ENCODE measurements around the gene CELF2.

CELF2 gene

GRCh38 chr10:11212288-11213085 lies 194.8 kb downstream of the CELF2 start:
- Histone ChIP-seq H3K4me3 (ENCODE audit: low read length) (no peak overlapping the region), H2AFZ (ENCODE audit: low read depth, low read length) (no peak overlapping the region), H3K4me1 (ENCODE audit: insufficient read depth, low read length) (peaks cover 21% of the 10 kb centered on the region), H3K36me3 (ENCODE audit: insufficient read depth, low read length) (peaks cover 3% of the 10 kb centered on the region), H3K9me3 (ENCODE audit: low read length) (no peaks in the 10 kb centered on the region), H3K27me3 (ENCODE audit: insufficient read depth, low read length) (no peaks in the 10 kb centered on the region)

GRCh38 chr10:11213137-11213536 lies 195.5 kb downstream of the CELF2 start:
- peaks cover 23% of the 10 kb centered on the region for H3K4me1 ChIP-seq (ENCODE audit: insufficient read depth, low read length)
- H3K4me3 ChIP-seq (ENCODE audit: low read length): no peak overlapping the region
- H2AFZ ChIP-seq (ENCODE audit: low read depth, low read length): no peak overlapping the region
- H3K27me3 ChIP-seq (ENCODE audit: insufficient read depth, low read length): no peaks in the 10 kb centered on the region
- H3K36me3 ChIP-seq (ENCODE audit: insufficient read depth, low read length): peaks cover 3% of the 10 kb centered on the region
- no peaks in the 10 kb centered on the region for H3K9me3 ChIP-seq (ENCODE audit: low read length)

GRCh38 chr10:11214407-11214806 lies 196.7 kb downstream of the CELF2 start:
- Histone ChIP-seq H3K4me3 (ENCODE audit: low read length) (no peak overlapping the region), H3K27me3 (ENCODE audit: insufficient read depth, low read length) (no peaks in the 10 kb centered on the region), H2AFZ (ENCODE audit: low read depth, low read length) (no peak overlapping the region), H3K36me3 (ENCODE audit: insufficient read depth, low read length) (peaks cover 3% of the 10 kb centered on the region), H3K4me1 (ENCODE audit: insufficient read depth, low read length) (peaks cover 17% of the 10 kb centered on the region), H3K9me3 (ENCODE audit: low read length) (no peaks in the 10 kb centered on the region)

DNA sequence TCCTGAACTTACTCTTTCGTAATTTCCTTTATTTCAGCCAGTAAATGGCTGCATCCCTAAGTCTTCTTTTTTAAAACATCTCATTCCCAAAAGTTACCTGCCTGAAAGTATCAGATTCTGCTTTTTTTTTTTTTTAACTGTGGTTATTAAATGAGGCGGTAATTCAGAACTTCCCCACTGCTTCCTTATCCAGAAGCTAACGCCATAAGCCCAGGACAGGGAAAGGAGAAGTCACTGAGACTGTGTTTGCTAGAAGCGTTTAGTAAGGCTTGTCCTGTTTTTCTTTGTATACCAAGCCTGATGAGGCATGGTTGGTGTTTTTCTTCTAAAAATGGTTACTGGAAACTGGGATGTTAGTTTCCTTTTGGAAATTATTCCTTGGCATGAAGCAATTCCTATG lies 197.8 kb downstream of the CELF2 start:
- Histone ChIP-seq H3K9me3 (ENCODE audit: low read length) (no peaks in the 10 kb centered on the region), H3K36me3 (ENCODE audit: insufficient read depth, low read length) (peaks cover 3% of the 10 kb centered on the region), H3K27me3 (ENCODE audit: insufficient read depth, low read length) (no peaks in the 10 kb centered on the region), H3K4me1 (ENCODE audit: insufficient read depth, low read length) (peaks cover 10% of the 10 kb centered on the region), H3K4me3 (ENCODE audit: low read length) (no peak overlapping the region), H2AFZ (ENCODE audit: low read depth, low read length) (no peak overlapping the region)

- Histone ChIP-seq H3K4me1 (ENCODE audit: insufficient read depth, low read length) (peaks cover 7% of the 10 kb centered on the region), H3K9me3 (ENCODE audit: low read length) (no peaks in the 10 kb centered on the region), H3K36me3 (ENCODE audit: insufficient read depth, low read length) (peaks cover 3% of the 10 kb centered on the region), H3K27me3 (ENCODE audit: insufficient read depth, low read length) (no peaks in the 10 kb centered on the region), H3K4me3 (ENCODE audit: low read length) (no peak overlapping the region), H2AFZ (ENCODE audit: low read depth, low read length) (no peak overlapping the region)
These were observed 199.8 kb downstream of the CELF2 start for GRCh38 chr10:11217521-11217920.

DNA sequence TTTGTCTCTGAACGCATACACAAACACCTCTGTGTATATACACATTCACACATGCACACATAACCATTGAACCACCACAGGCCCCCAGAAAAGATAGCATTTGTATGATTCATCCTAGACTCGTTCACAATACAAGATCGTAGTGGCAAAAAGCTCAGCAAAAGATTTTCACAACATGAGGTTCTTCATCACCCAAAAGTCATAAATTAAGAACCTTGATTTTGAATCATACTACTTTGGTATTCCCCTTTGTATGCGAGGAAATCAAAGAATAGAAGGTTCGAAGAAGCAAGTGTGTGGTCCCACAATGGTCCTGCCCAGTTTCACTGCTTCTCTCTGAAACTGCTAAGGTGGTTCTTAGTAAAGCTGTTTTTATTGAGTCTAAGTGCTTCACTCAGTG lies 200.7 kb downstream of the CELF2 start:
- Histone ChIP-seq H3K4me3 (ENCODE audit: low read length) (no peak overlapping the region), H3K9me3 (ENCODE audit: low read length) (no peaks in the 10 kb centered on the region), H3K4me1 (ENCODE audit: insufficient read depth, low read length) (peaks cover 7% of the 10 kb centered on the region), H3K27me3 (ENCODE audit: insufficient read depth, low read length) (no peaks in the 10 kb centered on the region), H2AFZ (ENCODE audit: low read depth, low read length) (no peak overlapping the region), H3K36me3 (ENCODE audit: insufficient read depth, low read length) (peaks cover 3% of the 10 kb centered on the region)

DNA sequence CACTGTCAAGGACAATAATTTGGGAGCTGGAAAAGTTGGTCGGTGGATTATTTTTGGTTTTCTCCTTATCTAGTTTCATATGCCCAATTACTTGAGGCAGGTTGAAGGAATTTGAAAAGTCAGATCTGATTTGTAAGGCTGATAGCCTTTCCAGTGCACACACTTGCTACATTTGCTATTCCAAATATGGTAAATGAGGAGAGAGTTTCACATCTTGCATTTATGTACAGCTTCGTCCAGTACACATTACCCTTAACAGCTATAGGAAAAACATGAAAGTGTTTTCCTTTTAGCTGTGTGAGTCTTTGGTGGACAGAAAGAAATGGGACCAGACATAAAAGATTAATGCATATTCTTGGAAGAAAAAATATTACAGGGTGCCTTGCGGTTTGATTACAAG lies 201.8 kb downstream of the CELF2 start:
- Histone ChIP-seq H3K36me3 (ENCODE audit: insufficient read depth, low read length) (no peaks in the 10 kb centered on the region), H3K27me3 (ENCODE audit: insufficient read depth, low read length) (no peaks in the 10 kb centered on the region), H2AFZ (ENCODE audit: low read depth, low read length) (no peak overlapping the region), H3K4me1 (ENCODE audit: insufficient read depth, low read length) (peaks cover 7% of the 10 kb centered on the region), H3K4me3 (ENCODE audit: low read length) (no peak overlapping the region), H3K9me3 (ENCODE audit: low read length) (no peaks in the 10 kb centered on the region)

GRCh38 chr10:11223081-11223480 lies 205.4 kb downstream of the CELF2 start:
- Histone ChIP-seq H3K4me1 (ENCODE audit: insufficient read depth, low read length) (peaks cover 7% of the 10 kb centered on the region), H3K36me3 (ENCODE audit: insufficient read depth, low read length) (peaks cover 13% of the 10 kb centered on the region), H3K27me3 (ENCODE audit: insufficient read depth, low read length) (no peaks in the 10 kb centered on the region), H3K4me3 (ENCODE audit: low read length) (no peak overlapping the region), H2AFZ (ENCODE audit: low read depth, low read length) (no peak overlapping the region), H3K9me3 (ENCODE audit: low read length) (no peaks in the 10 kb centered on the region)

GRCh38 chr10:11223507-11224140 lies 206.0 kb downstream of the CELF2 start:
- peaks cover 13% of the 10 kb centered on the region for H3K36me3 ChIP-seq (ENCODE audit: insufficient read depth, low read length)
- no peaks in the 10 kb centered on the region for H3K27me3 ChIP-seq (ENCODE audit: insufficient read depth, low read length)
- H3K4me3 ChIP-seq (ENCODE audit: low read length): no peak overlapping the region
- H3K9me3 ChIP-seq (ENCODE audit: low read length): no peaks in the 10 kb centered on the region
- no peak overlapping the region for H2AFZ ChIP-seq (ENCODE audit: low read depth, low read length)
- H3K4me1 ChIP-seq (ENCODE audit: insufficient read depth, low read length): peaks cover 7% of the 10 kb centered on the region

DNA sequence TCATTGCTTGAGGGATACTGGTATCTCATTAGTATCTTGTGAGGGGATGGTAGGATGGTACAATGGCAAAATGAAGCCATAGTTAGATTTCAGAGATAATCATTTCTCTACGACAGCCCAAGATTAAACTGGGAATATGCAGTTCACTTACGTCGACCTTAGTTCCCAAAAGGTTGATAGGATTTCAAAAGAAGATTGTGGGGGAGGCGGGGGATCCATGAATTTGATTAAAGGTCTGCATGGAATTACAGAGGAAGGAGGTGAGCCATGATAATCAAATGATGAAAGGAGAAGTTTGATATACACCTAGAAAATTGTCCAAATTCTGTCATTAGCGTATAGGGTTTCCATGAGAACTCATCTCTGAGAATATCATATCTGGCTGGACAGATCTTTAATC lies 206.6 kb downstream of the CELF2 start:
- H3K4me1 ChIP-seq (ENCODE audit: insufficient read depth, low read length): peaks cover 7% of the 10 kb centered on the region

GRCh38 chr10:11224792-11225416 lies 207.2 kb downstream of the CELF2 start:
- peaks cover 13% of the 10 kb centered on the region for H3K36me3 ChIP-seq (ENCODE audit: insufficient read depth, low read length)
- no peaks in the 10 kb centered on the region for H3K27me3 ChIP-seq (ENCODE audit: insufficient read depth, low read length)
- H3K4me1 ChIP-seq (ENCODE audit: insufficient read depth, low read length): peaks cover 7% of the 10 kb centered on the region
- no peaks in the 10 kb centered on the region for H3K9me3 ChIP-seq (ENCODE audit: low read length)
- no peak overlapping the region for H2AFZ ChIP-seq (ENCODE audit: low read depth, low read length)
- no peak overlapping the region for H3K4me3 ChIP-seq (ENCODE audit: low read length)

More for the DNA sequence above, 206.6 kb downstream of the CELF2 start:
- no peaks in the 10 kb centered on the region for H3K27me3 ChIP-seq (ENCODE audit: insufficient read depth, low read length)
- peaks cover 13% of the 10 kb centered on the region for H3K36me3 ChIP-seq (ENCODE audit: insufficient read depth, low read length)
- no peak overlapping the region for H3K4me3 ChIP-seq (ENCODE audit: low read length)
- no peaks in the 10 kb centered on the region for H3K9me3 ChIP-seq (ENCODE audit: low read length)
- H2AFZ ChIP-seq (ENCODE audit: low read depth, low read length): no peak overlapping the region

- H2AFZ ChIP-seq (ENCODE audit: low read depth, low read length): no peak overlapping the region
- H3K36me3 ChIP-seq (ENCODE audit: insufficient read depth, low read length): peaks cover 13% of the 10 kb centered on the region
- H3K9me3 ChIP-seq (ENCODE audit: low read length): no peaks in the 10 kb centered on the region
- H3K4me1 ChIP-seq (ENCODE audit: insufficient read depth, low read length): peaks cover 7% of the 10 kb centered on the region
- H3K27me3 ChIP-seq (ENCODE audit: insufficient read depth, low read length): no peaks in the 10 kb centered on the region
- no peak overlapping the region for H3K4me3 ChIP-seq (ENCODE audit: low read length)
These were observed 208.3 kb downstream of the CELF2 start for GRCh38 chr10:11225935-11226334.

DNA sequence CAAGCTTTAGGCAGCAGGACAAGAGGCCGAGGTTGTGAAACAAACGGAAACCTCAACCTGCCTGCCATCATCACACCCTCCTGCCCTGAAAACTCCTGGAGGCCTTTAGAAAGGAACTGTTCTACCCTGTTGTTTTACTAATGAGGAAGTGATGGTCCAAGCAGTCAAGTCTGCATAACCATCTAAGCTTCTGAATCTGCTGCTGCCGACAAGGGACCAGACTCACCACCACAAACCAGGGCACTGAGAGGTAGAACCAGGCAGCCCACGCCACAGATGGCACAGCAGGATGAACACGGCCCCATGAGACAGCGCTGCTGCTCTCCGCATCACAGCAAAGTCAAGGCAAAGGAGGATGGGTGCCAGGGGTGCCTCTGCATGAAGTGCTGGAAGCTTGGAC lies 209.4 kb downstream of the CELF2 start:
- H3K36me3 ChIP-seq (ENCODE audit: insufficient read depth, low read length): peaks cover 13% of the 10 kb centered on the region
- peaks cover 7% of the 10 kb centered on the region for H3K4me1 ChIP-seq (ENCODE audit: insufficient read depth, low read length)
- no peaks in the 10 kb centered on the region for H3K27me3 ChIP-seq (ENCODE audit: insufficient read depth, low read length)
- no peak overlapping the region for H2AFZ ChIP-seq (ENCODE audit: low read depth, low read length)
- no peaks in the 10 kb centered on the region for H3K9me3 ChIP-seq (ENCODE audit: low read length)
- no peak overlapping the region for H3K4me3 ChIP-seq (ENCODE audit: low read length)

Measured in neuron (in vitro differentiated cells).